NCI-H1092 (cell line): ENCODE measurements around the gene ALG5.
A peak's percentile ranks its signal among the peaks of the same experiment; 100 is the strongest.

Experiments
- DNase-seq: peaks from one replicate; lab custom pipeline; 2025; lab: John Stamatoyannopoulos, UW

ALG5 gene

GRCh38 chr13:36915896-36916640 is 83.1 kb downstream of the ALG5 start:
- DNase-seq: peak; percentile 7

- peak; percentile 4 for DNase-seq
Measured at GRCh38 chr13:36915106-36915505, 84.0 kb downstream of the ALG5 start.

- DNase-seq: no peak
Measured at GRCh38 chr13:36914648-36915047, 84.5 kb downstream of the ALG5 start.

GRCh38 chr13:36913463-36913862 is 85.7 kb downstream of the ALG5 start:
- DNase-seq: no peak

- DNase-seq: no peak
Measured at GRCh38 chr13:36912973-36913372, 86.2 kb downstream of the ALG5 start.

- DNase-seq: no peak
Measured at GRCh38 chr13:36912369-36912768, 86.8 kb downstream of the ALG5 start.

- no peak for DNase-seq
Measured at GRCh38 chr13:36910545-36910944, 88.6 kb downstream of the ALG5 start.

GRCh38 chr13:36907821-36908220 is 91.3 kb downstream of the ALG5 start:
- DNase-seq: no peak

- no peak for DNase-seq
Measured at GRCh38 chr13:36907266-36907665, 91.9 kb downstream of the ALG5 start.

- no peak for DNase-seq
Measured at GRCh38 chr13:36905944-36906343, 93.2 kb downstream of the ALG5 start.

GRCh38 chr13:36903925-36904595 is 95.1 kb downstream of the ALG5 start:
- peak; percentile 97 for DNase-seq
